ENCODE data around the gene RELN.

GRCh38 chr7:103656221-103656620 lies 333.2 kb downstream of the RELN start:
- TF ChIP-seq POLR2A (IDR thresholded peaks at IDR 0.05) (no peak), CTCF (IDR thresholded peaks at IDR 0.05 in 4 of 5, conservative IDR thresholded peaks at IDR 0.05 in 1 of 5) (no peak)

All from gastrocnemius medialis (tissue), 4 donors.